ENCODE results near the gene SLC66A1. TPM values are rescaled to one million over a fixed set of nuclear protein-coding genes. Genes with fewer than 3 reads are reported as not detected.

SLC66A1 gene
- total and polyA plus RNA-seq, 2 of the 13 experiments (the other 11 are each of a cell fraction or from before 2014, with no cell fraction given): 15.4 to 18.9 TPM

DNA sequence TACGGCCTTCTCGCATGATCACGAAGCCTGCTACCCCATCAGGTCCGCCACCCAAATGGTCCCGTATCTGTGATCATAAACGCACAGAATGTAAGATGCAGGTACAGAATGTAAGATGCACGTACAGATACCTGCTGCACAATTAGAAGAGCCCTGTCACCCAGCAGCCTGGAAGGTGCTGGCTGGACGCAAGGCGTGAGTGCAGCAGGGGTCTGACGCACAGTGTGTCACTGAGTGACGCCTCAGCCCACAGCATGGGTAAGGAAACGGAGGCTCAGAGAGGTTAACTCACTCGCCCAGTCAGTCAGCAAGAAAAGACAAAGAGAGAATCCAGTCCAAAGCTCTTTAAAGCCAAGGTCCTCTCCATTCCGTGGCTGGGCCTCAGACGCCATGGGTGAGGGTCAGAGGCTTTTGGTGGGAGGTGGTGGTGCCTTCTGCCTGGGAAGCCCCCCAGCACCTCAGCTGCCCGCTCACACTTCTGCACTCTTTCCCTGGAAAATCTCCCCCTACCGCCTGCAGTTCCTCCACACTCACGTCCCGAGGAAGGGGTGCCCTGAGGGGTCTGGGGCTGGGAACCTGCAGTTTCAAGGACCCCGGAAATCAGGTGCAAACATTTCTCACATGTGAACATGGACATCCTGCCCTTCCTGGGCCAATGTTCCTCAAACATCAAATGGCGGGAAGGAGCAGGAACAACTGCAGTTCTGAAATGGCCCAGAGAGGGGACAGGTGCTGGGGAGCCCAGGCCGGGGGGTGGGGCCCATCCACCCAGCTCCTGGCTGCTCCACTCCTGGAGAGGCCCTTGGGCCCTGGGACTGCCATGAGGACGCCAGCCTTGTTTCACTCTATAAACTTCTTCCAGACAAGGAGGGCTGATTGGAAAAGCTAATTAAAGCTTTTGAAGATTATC lies 59.4 kb downstream of the SLC66A1 start (continued):
- TF ChIP-seq, protein P1, sequence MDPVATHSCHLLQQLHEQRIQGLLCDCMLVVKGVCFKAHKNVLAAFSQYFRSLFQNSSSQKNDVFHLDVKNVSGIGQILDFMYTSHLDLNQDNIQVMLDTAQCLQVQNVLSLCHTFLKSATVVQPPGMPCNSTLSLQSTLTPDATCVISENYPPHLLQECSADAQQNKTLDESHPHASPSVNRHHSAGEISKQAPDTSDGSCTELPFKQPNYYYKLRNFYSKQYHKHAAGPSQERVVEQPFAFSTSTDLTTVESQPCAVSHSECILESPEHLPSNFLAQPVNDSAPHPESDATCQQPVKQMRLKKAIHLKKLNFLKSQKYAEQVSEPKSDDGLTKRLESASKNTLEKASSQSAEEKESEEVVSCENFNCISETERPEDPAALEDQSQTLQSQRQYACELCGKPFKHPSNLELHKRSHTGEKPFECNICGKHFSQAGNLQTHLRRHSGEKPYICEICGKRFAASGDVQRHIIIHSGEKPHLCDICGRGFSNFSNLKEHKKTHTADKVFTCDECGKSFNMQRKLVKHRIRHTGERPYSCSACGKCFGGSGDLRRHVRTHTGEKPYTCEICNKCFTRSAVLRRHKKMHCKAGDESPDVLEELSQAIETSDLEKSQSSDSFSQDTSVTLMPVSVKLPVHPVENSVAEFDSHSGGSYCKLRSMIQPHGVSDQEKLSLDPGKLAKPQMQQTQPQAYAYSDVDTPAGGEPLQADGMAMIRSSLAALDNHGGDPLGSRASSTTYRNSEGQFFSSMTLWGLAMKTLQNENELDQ (CRISPR knock-in tag; IDR thresholded peaks at IDR 0.05; ENCODE audit: borderline replicate concordance): no peak
- no peak for TF ChIP-seq IKZF1 (IDR thresholded peaks at IDR 0.05)
- no peak for TF ChIP-seq JUNB (CRISPR knock-in tag; IDR thresholded peaks at IDR 0.05; ENCODE audit: borderline replicate concordance)
- no peak for TF ChIP-seq ZNF567 (CRISPR knock-in tag; IDR thresholded peaks at IDR 0.05; ENCODE audit: borderline replicate concordance)
- TF ChIP-seq, protein P2, sequence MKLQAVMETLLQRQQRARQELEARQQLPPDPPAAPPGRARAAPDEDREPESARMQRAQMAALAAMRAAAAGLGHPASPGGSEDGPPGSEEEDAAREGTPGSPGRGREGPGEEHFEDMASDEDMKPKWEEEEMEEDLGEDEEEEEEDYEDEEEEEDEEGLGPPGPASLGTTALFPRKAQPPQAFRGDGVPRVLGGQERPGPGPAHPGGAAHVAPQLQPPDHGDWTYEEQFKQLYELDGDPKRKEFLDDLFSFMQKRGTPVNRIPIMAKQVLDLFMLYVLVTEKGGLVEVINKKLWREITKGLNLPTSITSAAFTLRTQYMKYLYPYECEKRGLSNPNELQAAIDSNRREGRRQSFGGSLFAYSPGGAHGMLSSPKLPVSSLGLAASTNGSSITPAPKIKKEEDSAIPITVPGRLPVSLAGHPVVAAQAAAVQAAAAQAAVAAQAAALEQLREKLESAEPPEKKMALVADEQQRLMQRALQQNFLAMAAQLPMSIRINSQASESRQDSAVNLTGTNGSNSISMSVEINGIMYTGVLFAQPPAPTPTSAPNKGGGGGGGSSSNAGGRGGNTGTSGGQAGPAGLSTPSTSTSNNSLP (IDR thresholded peaks at IDR 0.05; ENCODE audit: low read depth, low read length): no peak
- TF ChIP-seq, protein P3, sequence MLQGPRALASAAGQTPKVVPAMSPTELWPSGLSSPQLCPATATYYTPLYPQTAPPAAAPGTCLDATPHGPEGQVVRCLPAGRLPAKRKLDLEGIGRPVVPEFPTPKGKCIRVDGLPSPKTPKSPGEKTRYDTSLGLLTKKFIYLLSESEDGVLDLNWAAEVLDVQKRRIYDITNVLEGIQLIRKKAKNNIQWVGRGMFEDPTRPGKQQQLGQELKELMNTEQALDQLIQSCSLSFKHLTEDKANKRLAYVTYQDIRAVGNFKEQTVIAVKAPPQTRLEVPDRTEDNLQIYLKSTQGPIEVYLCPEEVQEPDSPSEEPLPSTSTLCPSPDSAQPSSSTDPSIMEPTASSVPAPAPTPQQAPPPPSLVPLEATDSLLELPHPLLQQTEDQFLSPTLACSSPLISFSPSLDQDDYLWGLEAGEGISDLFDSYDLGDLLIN (CRISPR knock-in tag; IDR thresholded peaks at IDR 0.05; ENCODE audit: borderline replicate concordance): no peak

Measured in HepG2 (cell line).